ENCODE results near the gene IL17A. TPM values are rescaled to one million over a fixed set of nuclear protein-coding genes. Genes with fewer than 3 reads are reported as not detected.

The IL17A gene
- total RNA-seq, 2 experiments from 2014 or later = not detected

DNA sequence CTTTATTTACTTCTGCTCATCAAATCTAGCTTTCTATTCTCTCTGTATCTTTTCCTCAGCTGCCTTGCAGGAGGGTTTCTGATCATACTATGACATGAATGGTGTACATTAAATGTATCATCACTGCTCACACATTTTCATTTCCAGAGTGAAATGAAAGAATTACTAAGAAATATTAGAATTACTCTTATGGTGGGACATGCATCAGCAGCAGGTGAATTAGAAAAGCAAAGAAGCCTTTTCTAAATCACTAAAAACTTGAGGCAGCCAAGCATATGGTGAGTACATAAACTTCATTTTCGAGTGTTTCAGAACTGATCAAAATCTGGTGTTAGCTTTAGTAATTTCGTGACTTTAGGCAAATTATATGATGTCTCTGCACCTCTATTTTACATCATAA lies 23.6 kb downstream of the IL17A start:
- Mint-ChIP-seq H3K4me3 (no peak overlapping the region), H3K4me1 (peaks cover 5% of the 10 kb centered on the region), H3K27me3 (peaks cover 49% of the 10 kb centered on the region), H3K27ac (no peak overlapping the region), H3K9me3 (ENCODE audit: low read depth) (no peaks in the 10 kb centered on the region), H3K36me3 (peaks cover 1% of the 10 kb centered on the region)
- DNase-seq = no peak
- ATAC-seq = no peak
- CTCF ChIA-PET = no interaction called here

DNA sequence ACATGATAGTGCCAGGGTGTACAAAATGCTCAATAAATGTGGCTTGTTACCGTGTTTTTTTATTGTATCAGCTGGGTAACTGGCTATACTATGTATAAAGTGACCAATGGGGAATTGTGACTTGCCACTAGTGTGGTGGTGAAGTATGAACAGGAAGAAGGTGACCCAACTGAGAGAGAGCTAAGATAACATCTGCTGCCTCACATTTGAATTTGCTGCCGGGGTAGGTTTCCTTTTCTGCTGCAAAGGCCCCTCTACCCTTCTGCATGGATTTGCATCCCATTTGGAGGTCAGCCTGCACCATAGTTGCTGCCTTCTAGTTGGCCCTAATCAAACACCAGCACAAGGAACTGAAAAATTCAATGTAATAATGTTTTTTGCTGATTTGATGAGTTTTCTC lies 24.1 kb downstream of the IL17A start:
- no peak for DNase-seq
- ATAC-seq = no peak
- Mint-ChIP-seq H3K27me3 (peaks cover 48% of the 10 kb centered on the region), H3K9me3 (ENCODE audit: low read depth) (no peaks in the 10 kb centered on the region), H3K27ac (no peak overlapping the region), H3K4me3 (no peak overlapping the region), H3K36me3 (peaks cover 1% of the 10 kb centered on the region), H3K4me1 (peaks cover 5% of the 10 kb centered on the region)
- CTCF ChIA-PET = interaction anchor here (1.4 kb wide), 1 partner anchor 47 kb away, joined by 4 read pairs; no protein-coding TSS in a partner anchor

DNA sequence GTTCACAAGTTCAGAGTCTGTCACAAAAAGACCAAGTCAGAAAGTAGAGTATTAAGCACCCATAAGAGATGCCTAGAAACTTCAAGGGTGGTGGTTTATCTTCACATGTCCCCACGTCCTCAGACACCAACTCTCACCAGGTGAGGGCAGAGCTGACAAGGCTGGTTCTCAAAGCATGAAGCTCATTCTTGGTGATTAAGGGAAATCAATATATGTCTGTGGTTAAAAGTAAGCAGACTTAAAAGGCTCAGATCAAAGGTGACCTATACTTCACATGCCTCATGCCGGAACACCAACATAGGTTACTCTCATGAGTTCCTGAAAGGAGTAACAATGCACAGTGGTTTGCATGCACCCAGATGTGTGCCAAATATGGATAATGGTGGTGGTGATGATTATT lies 27.0 kb downstream of the IL17A start:
- H3K27me3 Mint-ChIP-seq = peaks cover 40% of the 10 kb centered on the region
- no peak for DNase-seq
- H3K36me3 Mint-ChIP-seq = peaks cover 1% of the 10 kb centered on the region
- no peak overlapping the region for H3K4me3 Mint-ChIP-seq
- no peak overlapping the region for H3K27ac Mint-ChIP-seq
- CTCF ChIA-PET = interaction anchor here (1.1 to 2.3 kb wide), 3 partner anchors 15 to 51 kb away, joined by 3 to 10 read pairs (median 4); no protein-coding TSS in a partner anchor
- peaks cover 5% of the 10 kb centered on the region for H3K4me1 Mint-ChIP-seq
- no peak for ATAC-seq
- no peaks in the 10 kb centered on the region for H3K9me3 Mint-ChIP-seq (ENCODE audit: low read depth)

DNA sequence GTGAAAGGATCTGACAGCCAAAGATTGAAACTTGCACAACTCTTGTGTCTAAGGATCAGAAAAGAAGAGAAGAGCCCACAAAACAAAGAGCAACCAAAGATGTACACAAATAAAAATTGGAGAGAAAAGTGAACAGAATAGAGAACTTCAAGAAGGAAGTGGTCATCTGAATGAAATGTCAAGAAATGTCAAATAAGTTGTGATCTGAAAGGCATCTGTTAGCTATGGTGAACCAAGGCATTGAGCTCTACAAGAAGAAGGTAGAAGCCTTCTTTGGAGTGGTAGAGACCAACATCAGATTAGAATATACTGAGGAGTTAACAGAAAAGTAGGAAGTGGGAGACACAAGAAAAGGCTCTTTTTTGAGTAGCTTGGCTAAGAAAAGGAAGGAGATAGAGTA lies 29.6 kb downstream of the IL17A start:
- CTCF ChIA-PET = no interaction called here
- H3K27me3 Mint-ChIP-seq = peaks cover 48% of the 10 kb centered on the region
- H3K4me3 Mint-ChIP-seq = no peak overlapping the region
- ATAC-seq = no peak
- no peaks in the 10 kb centered on the region for H3K4me1 Mint-ChIP-seq
- H3K27ac Mint-ChIP-seq = no peak overlapping the region
- DNase-seq = no peak
- no peaks in the 10 kb centered on the region for H3K9me3 Mint-ChIP-seq (ENCODE audit: low read depth)
- H3K36me3 Mint-ChIP-seq = peaks cover 1% of the 10 kb centered on the region

DNA sequence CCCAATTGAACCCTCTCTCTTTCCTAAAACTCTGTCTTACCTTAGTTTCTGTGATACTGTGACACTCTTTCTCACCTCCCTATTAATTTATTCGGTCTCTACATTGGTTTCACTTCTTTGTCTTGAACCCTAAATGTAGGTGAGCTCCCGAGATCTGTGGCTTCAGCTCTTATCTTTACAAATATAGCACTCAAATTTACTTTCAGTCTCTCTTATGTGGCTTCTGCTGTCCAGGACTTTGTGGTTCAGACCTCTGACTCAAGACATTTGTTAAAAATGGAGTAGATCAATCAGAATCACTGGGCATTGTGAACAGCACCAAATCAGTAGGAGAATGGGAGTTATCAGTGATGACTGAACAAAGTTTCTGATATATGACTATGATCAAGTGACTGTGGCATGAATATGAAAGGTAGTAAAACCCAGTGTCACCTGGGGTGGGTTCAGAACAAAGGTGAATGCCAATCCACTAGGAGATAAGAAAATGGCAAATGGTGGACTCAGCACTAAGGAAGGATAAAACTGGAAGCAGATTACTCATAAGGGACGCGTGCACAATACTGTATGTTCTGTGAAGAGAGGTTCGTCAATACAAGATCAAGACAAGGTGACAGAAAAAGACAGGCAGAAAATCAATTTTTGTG lies 30.9 kb downstream of the IL17A start:
- Mint-ChIP-seq H3K4me3 (no peak overlapping the region), H3K9me3 (ENCODE audit: low read depth) (no peaks in the 10 kb centered on the region), H3K36me3 (no peaks in the 10 kb centered on the region), H3K27me3 (peaks cover 46% of the 10 kb centered on the region), H3K27ac (no peak overlapping the region), H3K4me1 (peaks cover 7% of the 10 kb centered on the region)
- CTCF ChIA-PET = no interaction called here
- ATAC-seq (no peak), DNase-seq (no peak)

DNA sequence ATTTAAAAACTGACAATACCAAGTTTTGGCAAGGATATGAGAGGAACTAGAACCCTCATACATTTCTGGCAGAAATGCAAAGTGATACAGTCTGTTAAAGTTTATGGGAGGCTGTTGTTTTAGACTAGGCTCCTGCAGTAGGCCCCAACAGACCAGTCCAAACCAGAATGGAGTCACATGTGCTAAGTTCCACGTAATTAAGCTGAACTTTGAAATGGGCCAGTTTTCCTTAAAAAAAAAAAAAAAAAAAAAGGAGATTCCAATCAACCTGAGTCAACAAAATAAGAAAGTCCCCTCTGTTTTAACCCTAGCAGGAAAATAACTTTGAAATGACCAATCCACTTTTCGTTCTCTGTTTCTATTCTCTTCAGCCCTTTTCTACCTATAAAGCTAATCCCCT lies 31.6 kb downstream of the IL17A start:
- H3K4me1 Mint-ChIP-seq = peaks cover 9% of the 10 kb centered on the region
- H3K27ac Mint-ChIP-seq = no peak overlapping the region
- no peaks in the 10 kb centered on the region for H3K9me3 Mint-ChIP-seq (ENCODE audit: low read depth)
- peaks cover 45% of the 10 kb centered on the region for H3K27me3 Mint-ChIP-seq
- no peak overlapping the region for H3K4me3 Mint-ChIP-seq
- DNase-seq (no peak), ATAC-seq (no peak)
- H3K36me3 Mint-ChIP-seq = no peaks in the 10 kb centered on the region
- CTCF ChIA-PET = no interaction called here

DNA sequence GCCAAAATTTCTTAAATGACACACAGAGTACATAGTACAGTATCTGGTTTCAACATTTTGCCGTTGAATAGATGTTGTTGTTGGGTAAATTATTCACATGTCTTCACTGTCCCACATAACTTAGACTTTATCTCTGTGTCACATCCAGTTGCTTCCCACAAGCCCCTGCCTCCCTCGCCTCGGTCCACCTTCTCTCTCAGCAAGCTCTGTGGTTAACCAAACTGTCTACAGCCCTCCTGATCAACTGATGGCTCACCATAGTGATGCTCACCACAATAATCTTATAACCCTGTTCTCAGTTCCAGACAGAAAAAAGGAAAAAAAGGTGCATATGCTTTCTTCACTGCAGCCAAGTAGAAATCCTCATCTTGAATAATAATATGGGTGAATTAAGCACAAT lies 35.1 kb downstream of the IL17A start:
- H3K27me3 Mint-ChIP-seq = peaks cover 74% of the 10 kb centered on the region
- DNase-seq (peak; percentile 61), ATAC-seq (peak; percentile 53)
- H3K27ac Mint-ChIP-seq = no peak overlapping the region
- no peak overlapping the region for H3K4me3 Mint-ChIP-seq
- H3K9me3 Mint-ChIP-seq (ENCODE audit: low read depth) = no peaks in the 10 kb centered on the region
- peaks cover 9% of the 10 kb centered on the region for H3K4me1 Mint-ChIP-seq
- CTCF ChIA-PET = no interaction called here
- peaks cover 1% of the 10 kb centered on the region for H3K36me3 Mint-ChIP-seq

DNA sequence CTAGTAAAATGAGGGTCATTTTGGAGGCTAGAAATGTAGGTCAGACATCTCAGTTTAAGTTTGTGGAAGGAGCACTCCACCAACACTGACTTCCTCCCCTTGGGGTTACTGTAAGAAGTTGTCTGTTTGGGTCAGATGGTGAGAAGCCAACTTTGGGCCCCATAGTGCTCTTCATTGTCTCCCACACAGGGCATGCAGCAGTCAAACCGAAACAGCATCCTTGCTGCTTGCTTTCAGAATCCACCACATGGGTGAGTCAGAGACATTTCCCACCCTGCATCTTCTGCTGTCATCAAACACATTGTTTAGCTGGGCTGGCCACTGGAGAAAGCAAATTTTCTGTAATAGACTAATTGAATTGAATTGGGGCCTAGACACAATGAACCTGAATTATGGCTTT lies 41.3 kb downstream of the IL17A start:
- H3K27ac Mint-ChIP-seq = no peak overlapping the region
- DNase-seq (peak; percentile 91), ATAC-seq (peak; percentile 99)
- no peak overlapping the region for H3K4me3 Mint-ChIP-seq
- no peaks in the 10 kb centered on the region for H3K9me3 Mint-ChIP-seq (ENCODE audit: low read depth)
- peaks cover 86% of the 10 kb centered on the region for H3K27me3 Mint-ChIP-seq
- CTCF ChIA-PET = interaction anchor here (1.2 to 1.8 kb wide), 3 partner anchors 15 to 70 kb away, joined by 3 to 6 read pairs (median 4); no protein-coding TSS in a partner anchor
- peaks cover 1% of the 10 kb centered on the region for H3K36me3 Mint-ChIP-seq
- peaks cover 35% of the 10 kb centered on the region for H3K4me1 Mint-ChIP-seq

DNA sequence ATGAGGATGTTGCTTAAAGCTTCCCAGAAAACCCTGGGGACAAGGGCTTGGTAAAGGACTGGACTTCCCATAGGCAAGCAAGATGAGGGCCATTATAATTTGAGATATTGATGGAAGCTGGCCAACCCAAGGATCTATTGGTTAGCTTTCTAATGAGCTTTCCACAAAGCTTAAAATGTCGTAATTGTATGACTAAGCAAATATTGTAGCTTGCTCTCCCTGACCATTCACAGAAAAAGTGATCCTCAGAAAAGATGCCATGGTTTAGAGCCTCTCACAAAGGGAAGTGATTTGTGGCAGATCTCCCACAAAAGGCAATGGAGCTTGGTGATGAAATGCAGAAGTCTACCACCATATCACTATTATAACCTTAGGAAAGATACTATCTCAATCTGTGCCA lies 44.5 kb downstream of the IL17A start:
- Mint-ChIP-seq H3K4me1 (peaks cover 37% of the 10 kb centered on the region), H3K9me3 (ENCODE audit: low read depth) (no peaks in the 10 kb centered on the region), H3K36me3 (no peaks in the 10 kb centered on the region), H3K27me3 (peaks cover 83% of the 10 kb centered on the region), H3K4me3 (no peak overlapping the region), H3K27ac (no peak overlapping the region)
- CTCF ChIA-PET = interaction anchor here (0.9 to 2.2 kb wide), 5 partner anchors 18 to 167 kb away, joined by 3 to 11 read pairs (median 3); partner anchors contain the start of gene MCM3
- DNase-seq (no peak), ATAC-seq (no peak)

DNA sequence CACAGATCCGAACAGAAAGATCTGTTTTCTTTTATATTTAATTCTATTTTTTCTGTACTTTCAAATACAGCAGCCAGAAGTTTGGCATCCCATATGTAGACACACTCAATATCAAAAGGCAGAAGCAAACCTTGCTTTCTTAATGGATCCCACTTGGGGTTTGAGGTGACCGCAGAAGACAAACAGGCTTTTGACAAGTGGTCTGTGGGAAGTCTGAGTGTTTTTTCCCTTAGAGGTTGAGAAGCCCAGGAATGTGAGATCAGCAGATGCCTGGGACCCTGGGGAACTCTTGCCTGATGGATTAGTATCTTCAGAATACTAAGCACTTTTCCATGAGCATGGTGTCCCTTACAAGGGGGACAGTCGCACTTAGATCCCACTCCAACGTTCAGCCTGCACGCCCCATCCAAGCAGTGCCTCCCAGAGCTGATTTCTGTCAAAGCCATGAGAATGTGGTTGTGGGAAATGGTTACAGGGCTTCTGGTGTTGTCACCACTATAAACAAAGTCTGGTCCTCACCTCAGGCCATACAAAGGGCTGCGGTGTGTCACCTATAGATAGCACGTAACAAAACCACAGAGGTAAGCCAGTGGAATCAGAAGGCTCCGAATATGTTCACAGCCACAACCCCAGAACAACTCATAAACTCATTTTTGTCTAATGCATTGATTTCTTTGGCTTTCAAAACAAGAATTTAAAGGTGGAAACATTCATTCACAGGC lies 45.4 kb downstream of the IL17A start:
- H3K27me3 Mint-ChIP-seq = peaks cover 82% of the 10 kb centered on the region

DNA sequence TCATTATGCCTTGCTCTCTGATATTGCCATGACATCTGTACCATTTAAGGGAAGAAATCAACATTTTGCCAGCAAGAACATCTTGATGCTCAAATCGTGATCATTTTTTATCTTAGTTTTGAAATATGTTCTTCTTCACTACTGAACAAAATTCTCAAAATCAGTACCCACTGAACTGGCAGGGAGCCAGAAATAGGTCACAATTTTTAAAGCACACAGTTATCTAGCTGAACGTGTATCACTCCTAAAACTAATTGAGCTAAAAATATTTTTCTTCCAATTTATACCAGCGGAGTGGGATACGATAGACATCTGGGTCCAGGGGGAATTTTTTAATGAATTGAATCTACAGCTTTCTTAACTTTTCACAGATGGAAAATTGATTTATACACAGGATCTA lies 46.8 kb downstream of the IL17A start:
- Mint-ChIP-seq H3K27me3 (peaks cover 85% of the 10 kb centered on the region), H3K4me1 (peaks cover 25% of the 10 kb centered on the region), H3K9me3 (ENCODE audit: low read depth) (no peaks in the 10 kb centered on the region), H3K36me3 (no peaks in the 10 kb centered on the region), H3K4me3 (no peak overlapping the region), H3K27ac (no peak overlapping the region)
- no peak for ATAC-seq
- DNase-seq = no peak
- CTCF ChIA-PET = interaction anchor here (0.7 to 1.4 kb wide), 4 partner anchors 9 to 83 kb away, joined by 3 to 4 read pairs (median 3); no protein-coding TSS in a partner anchor

More for the DNA sequence above, 45.4 kb downstream of the IL17A start:
- Mint-ChIP-seq H3K36me3 (no peaks in the 10 kb centered on the region), H3K27ac (peak overlapping the region; percentile 58), H3K4me1 (peaks cover 37% of the 10 kb centered on the region), H3K4me3 (no peak overlapping the region), H3K9me3 (ENCODE audit: low read depth) (no peaks in the 10 kb centered on the region)
- ATAC-seq = peak; percentile 22
- CTCF ChIA-PET = interaction anchor here (0.7 to 2.2 kb wide), 5 partner anchors 19 to 68 kb away, joined by 3 to 11 read pairs (median 3); no protein-coding TSS in a partner anchor
- peak; percentile 87 for DNase-seq

DNA sequence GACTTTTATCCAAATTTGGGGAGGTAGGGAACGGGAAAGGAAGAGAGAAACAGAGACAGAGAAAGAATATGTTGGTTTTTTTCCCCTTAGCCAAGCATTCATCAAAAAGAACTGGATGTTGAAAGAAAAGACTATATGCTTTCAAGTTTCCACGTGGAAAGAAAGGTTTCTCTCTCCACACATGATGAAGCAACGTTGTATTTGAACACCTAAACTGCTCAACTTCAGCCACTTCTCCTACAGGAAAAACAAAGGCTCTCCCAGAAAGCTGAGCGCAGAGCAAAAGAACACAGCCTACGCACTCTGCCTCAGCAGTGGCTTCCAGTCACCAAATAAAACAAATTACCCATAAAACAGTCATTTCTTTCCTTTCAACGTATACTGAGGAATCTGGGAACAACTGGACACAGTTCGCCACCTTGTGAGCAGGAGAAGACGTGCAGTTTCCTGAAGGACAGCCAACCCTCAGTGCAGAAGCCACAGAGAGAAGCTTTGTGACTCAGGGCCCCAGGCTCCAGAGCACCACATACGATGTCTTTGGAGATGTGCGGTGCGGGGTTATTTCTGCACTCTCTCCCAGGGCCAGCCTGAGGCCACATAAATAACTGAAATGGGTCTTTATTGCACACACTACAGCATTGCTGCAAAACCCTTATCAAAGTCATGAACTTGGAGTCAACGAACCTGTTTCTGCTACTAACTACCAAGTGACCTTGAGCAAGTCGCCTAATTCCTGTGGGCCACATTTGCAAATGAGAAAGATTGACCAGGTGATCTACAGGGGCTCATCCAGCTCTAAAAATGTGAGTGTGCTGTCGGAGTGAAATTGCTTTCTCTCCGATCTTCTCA lies 48.0 kb downstream of the IL17A start:
- ATAC-seq (no peak), DNase-seq (peak; percentile 57)
- peaks cover 83% of the 10 kb centered on the region for H3K27me3 Mint-ChIP-seq
- CTCF ChIA-PET = interaction anchor here (0.7 to 1.6 kb wide), 7 partner anchors 8 to 72 kb away, joined by 3 to 5 read pairs (median 4); no protein-coding TSS in a partner anchor
- H3K4me1 Mint-ChIP-seq = peaks cover 17% of the 10 kb centered on the region
- H3K27ac Mint-ChIP-seq = no peak overlapping the region
- H3K4me3 Mint-ChIP-seq = no peak overlapping the region
- H3K36me3 Mint-ChIP-seq = no peaks in the 10 kb centered on the region
- H3K9me3 Mint-ChIP-seq (ENCODE audit: low read depth) = no peaks in the 10 kb centered on the region

All from activated CD8-positive, alpha-beta memory T cell treated with anti-CD3 and anti-CD28 coated beads, Interleukin-2, amount 10 ng/mL, durations not matched to agents 7 days and 5 days (primary cell).